Neuronal stem cell (in vitro differentiated cells): ENCODE data around the gene EBLN2.
A peak's percentile ranks its signal among the peaks of the same experiment; 100 is the strongest.

Experiments used
- DNase-seq: peaks from one replicate; pipeline ENCODE4 v3.0.0-alpha.2; 2013; ENCODE audit warnings: low spot score
- H2AFZ ChIP-seq: one replicate; pipeline ENCODE4 v1.6.1; 2013; ENCODE audit warnings: mild to moderate bottlenecking, low read length, inconsistent platforms
- H2AK5ac ChIP-seq: 2 replicates; pipeline ENCODE4 v1.6.1; 2013; ENCODE audit warnings: low read depth, mild to moderate bottlenecking, inconsistent platforms, low read length, moderate library complexity, mixed read lengths
- H2BK120ac ChIP-seq: 2 replicates; pipeline ENCODE4 v1.6.1; 2013; ENCODE audit warnings: low read depth, mild to moderate bottlenecking, inconsistent platforms, low read length, moderate library complexity, mixed read lengths
- H2BK12ac ChIP-seq: one replicate; pipeline ENCODE4 v1.6.1; 2013; ENCODE audit warnings: low read length, inconsistent platforms
- H2BK15ac ChIP-seq: 2 replicates; pipeline ENCODE4 v1.6.1; 2013; ENCODE audit warnings: mild to moderate bottlenecking, low read length, inconsistent platforms, mixed read lengths
- H2BK5ac ChIP-seq: one replicate; pipeline ENCODE4 v1.6.1; 2013; ENCODE audit warnings: inconsistent platforms, mild to moderate bottlenecking, low read length, moderate library complexity
- H3K14ac ChIP-seq: one replicate; pipeline ENCODE4 v1.6.1; 2013; ENCODE audit warnings: low read length, inconsistent platforms
- H3K18ac ChIP-seq: 2 replicates; pipeline ENCODE4 v1.6.1; 2013; ENCODE audit warnings: low read length, inconsistent platforms
- H3K23ac ChIP-seq: 2 replicates; pipeline ENCODE4 v1.6.1; 2013; ENCODE audit warnings: low read depth, mild to moderate bottlenecking, mixed read lengths, low read length, inconsistent platforms; ENCODE audit not compliant: poor library complexity
- H3K27ac ChIP-seq: replicated peaks from 3 replicates; pipeline ENCODE4 v1.5.1; 2013; ENCODE audit warnings: low read length, inconsistent platforms
- H3K27me3 ChIP-seq, 3 experiments: 2 replicates each; pipeline ENCODE4 v1.6.1; 2013; ENCODE audit warnings: low read length in 3 of 3, mild to moderate bottlenecking in 2 of 3, inconsistent platforms in 1 of 3, low read depth in 1 of 3, mixed read lengths in 1 of 3, moderate library complexity in 1 of 3; ENCODE audit not compliant: control insufficient read depth in 3 of 3, insufficient read depth in 3 of 3
- H3K36me3 ChIP-seq, 2 donors: replicated peaks in 1 of 2; 2 replicates each; pipeline ENCODE4 v1.6.1; 2013; ENCODE audit warnings: low read length in 2 of 2; ENCODE audit not compliant: control insufficient read depth in 2 of 2, insufficient read depth in 2 of 2
- H3K4ac ChIP-seq: 2 replicates; pipeline ENCODE4 v1.6.1; 2013; ENCODE audit warnings: inconsistent platforms, mild to moderate bottlenecking, low read length, moderate library complexity
- H3K4me1 ChIP-seq, 2 donors: 1 replicate in 1 of 2; 2 replicates in 1 of 2; pipeline ENCODE4 v1.6.1; 2013; ENCODE audit warnings: low read length in 2 of 2, low read depth in 1 of 2; ENCODE audit not compliant: control insufficient read depth in 2 of 2, insufficient read depth in 1 of 2
- H3K4me2 ChIP-seq: one replicate; pipeline ENCODE4 v1.6.1; 2013; ENCODE audit warnings: mild to moderate bottlenecking, low read length, inconsistent platforms; ENCODE audit not compliant: insufficient read depth, poor library complexity, severe bottlenecking
- H3K4me3 ChIP-seq, 2 donors: 2 replicates each; pipeline ENCODE4 v1.5.1; 2013; ENCODE audit warnings: low read length in 2 of 2, mild to moderate bottlenecking in 2 of 2, inconsistent platforms in 1 of 2, moderate library complexity in 1 of 2
- H3K79me1 ChIP-seq: one replicate; pipeline ENCODE4 v1.6.1; 2013; ENCODE audit warnings: low read depth, mild to moderate bottlenecking, inconsistent platforms, low read length, moderate library complexity
- H3K9ac ChIP-seq: one replicate; pipeline ENCODE4 v1.6.1; 2013; ENCODE audit warnings: mild to moderate bottlenecking, low read depth, low read length, inconsistent platforms; ENCODE audit not compliant: poor library complexity
- H3K9me3 ChIP-seq, 2 donors: replicated peaks in 1 of 2; 2 replicates each; pipeline versions ENCODE3 to v1.6.1; 2013; ENCODE audit warnings: low read length in 2 of 2, mild to moderate bottlenecking in 2 of 2, inconsistent platforms in 1 of 2, low read depth in 1 of 2, mixed read lengths in 1 of 2, moderate library complexity in 1 of 2; ENCODE audit not compliant: control insufficient read depth in 2 of 2, insufficient read depth in 1 of 2
- H4K8ac ChIP-seq: one replicate; pipeline ENCODE4 v1.6.1; 2013; ENCODE audit warnings: low read depth, mild to moderate bottlenecking, inconsistent platforms, low read length, moderate library complexity
- H4K91ac ChIP-seq: one replicate; pipeline ENCODE4 v1.6.1; 2013; ENCODE audit warnings: low read length, low read depth, mild to moderate bottlenecking, inconsistent platforms; ENCODE audit not compliant: poor library complexity
- WGBS, 2 donors: extraction: QIAGEN DNeasy Blood & Tissue Kit; methylation state at CpG; one replicate each; pipeline ENCODE4 v1.1.7; 2013; ENCODE audit warnings: missing lambda C conversion rate in 2 of 2, mixed read lengths in 1 of 2; ENCODE audit not compliant: insufficient read length in 2 of 2, insufficient replicate concordance in 1 of 2; ENCODE audit errors: extremely low coverage in 2 of 2; 5-methylcytosine and 5-hydroxymethylcytosine counted together

EBLN2 gene

DNA sequence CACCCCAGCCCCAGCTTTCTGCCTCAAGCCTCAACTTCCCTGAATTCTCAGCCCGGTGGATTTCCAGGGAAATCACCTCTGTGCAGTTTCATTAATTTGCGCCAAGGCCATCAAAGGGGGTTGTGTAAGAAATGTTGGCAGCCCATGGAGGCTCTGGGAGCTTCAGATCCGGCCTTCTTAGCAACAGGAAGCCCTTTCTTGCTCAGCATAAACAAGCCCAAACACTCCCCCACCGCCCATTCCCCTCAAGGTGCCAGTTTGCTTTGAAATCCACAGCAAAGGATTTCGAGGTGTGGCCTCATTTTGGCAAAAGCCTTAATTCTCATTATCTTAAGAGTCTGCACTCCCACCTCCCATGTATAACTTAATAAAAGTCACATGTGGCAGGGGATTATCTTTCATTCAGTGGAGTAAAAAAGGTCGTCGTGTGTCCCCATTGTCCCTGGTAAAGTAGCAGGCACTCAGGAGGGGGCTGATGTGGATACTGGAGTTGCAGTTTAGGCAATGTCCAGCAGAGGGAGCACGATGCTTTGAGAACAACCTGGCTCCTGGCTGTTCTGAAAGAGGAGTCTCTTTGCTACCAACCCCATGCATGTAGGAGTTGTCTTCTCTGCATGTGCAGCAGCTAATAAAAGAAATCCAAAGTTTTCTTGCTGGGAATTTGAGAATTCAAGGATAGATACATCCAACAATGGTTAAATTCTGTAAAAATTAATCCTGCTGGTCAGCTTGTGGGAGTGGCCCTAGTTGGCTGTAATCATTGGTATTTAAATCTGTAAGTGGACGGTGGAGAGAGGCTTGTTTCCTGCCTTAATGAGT lies 39.5 kb downstream of the EBLN2 start:
- H2AFZ ChIP-seq: peak overlapping the region; percentile 50
- no peak overlapping the region for H2BK12ac ChIP-seq
- H2BK15ac ChIP-seq: no peak overlapping the region
- H3K36me3 ChIP-seq: no peaks in the 10 kb centered on the region
- H3K14ac ChIP-seq: no peak overlapping the region
- no CpG with 5 or more reads among the region's 9 CpGs for WGBS, 2 donors
- no peak overlapping the region for H4K8ac ChIP-seq
- H3K18ac ChIP-seq: no peak overlapping the region
- H2BK5ac ChIP-seq: no peak overlapping the region
- no peak overlapping the region for H4K91ac ChIP-seq
- peak; percentile 91 for DNase-seq
- H3K9me3 ChIP-seq: peaks cover 2 to 3% of the 10 kb centered on the region in 2 donors
- no peak overlapping the region for H3K4ac ChIP-seq
- no peak overlapping the region for H3K23ac ChIP-seq
- no peak overlapping the region for H2BK120ac ChIP-seq
- H2AK5ac ChIP-seq: no peak overlapping the region
- peaks cover 0 to 6% (median 0%) of the 10 kb centered on the region in 3 experiments for H3K27me3 ChIP-seq
- no peak overlapping the region for H3K4me3 ChIP-seq
- H3K79me1 ChIP-seq: no peaks in the 10 kb centered on the region
- no peak overlapping the region for H3K4me2 ChIP-seq
- H3K4me1 ChIP-seq: peaks cover 0 to 3% of the 10 kb centered on the region in 2 donors
- no peak overlapping the region for H3K9ac ChIP-seq
- no peak overlapping the region for H3K27ac ChIP-seq

DNA sequence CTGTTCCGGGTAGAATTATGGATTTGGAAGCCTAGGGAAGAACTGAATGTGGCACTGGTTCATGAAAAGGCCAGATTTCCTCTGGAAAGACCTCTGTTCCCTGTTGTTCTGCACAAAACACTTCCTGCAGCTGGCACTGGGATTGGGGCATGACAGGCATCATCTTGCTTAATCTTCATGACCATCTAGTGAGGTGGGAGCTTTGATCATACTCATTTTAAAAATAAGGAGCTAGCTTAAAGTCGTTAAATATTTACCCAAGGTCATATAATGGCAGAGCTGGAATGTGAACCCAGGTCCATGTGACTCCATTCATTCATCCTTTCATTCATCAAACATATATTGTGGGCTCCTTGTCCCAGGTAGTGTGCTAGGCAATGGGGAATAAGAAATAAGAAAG lies 40.4 kb downstream of the EBLN2 start:
- Histone ChIP-seq H3K79me1 (no peaks in the 10 kb centered on the region), H3K18ac (no peak overlapping the region), H3K4me1 (peaks cover 0 to 3% of the 10 kb centered on the region in 2 donors), H2BK120ac (no peak overlapping the region), H3K4me3 (no peak overlapping the region), H3K4ac (no peak overlapping the region), H2AK5ac (no peak overlapping the region), H4K8ac (no peak overlapping the region), H2AFZ (no peak overlapping the region), H2BK15ac (no peak overlapping the region), H2BK12ac (no peak overlapping the region), H4K91ac (no peak overlapping the region), H3K27me3 (peaks cover 0 to 6% (median 0%) of the 10 kb centered on the region in 3 experiments), H3K36me3 (no peaks in the 10 kb centered on the region), H2BK5ac (no peak overlapping the region), H3K4me2 (no peak overlapping the region), H3K9me3 (peaks cover 2 to 3% of the 10 kb centered on the region in 2 donors), H3K14ac (no peak overlapping the region), H3K27ac (no peak overlapping the region), H3K23ac (no peak overlapping the region), H3K9ac (no peak overlapping the region)
- DNase-seq: no peak
- WGBS, 2 donors: no CpG with 5 or more reads among the region's 2 CpGs

DNA sequence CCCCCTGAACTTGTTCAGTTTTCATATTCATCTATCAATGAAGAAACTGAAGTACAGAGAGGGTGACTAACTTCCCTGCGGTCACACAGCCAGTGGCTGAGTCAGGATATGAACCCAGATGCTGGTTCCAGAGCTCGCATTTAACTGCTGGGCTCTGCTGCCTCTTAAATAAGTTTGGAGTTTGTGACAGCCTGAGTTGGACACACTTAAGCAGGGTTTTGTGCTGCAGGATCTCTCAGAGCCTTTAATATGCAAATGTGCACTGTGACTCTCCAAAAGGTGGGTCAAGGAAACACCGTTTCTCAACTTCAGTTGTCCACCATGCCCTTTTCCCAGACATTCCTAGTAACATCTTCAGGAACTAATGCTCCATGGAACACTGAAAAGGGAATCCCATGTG lies 45.8 kb downstream of the EBLN2 start:
- no peak overlapping the region for H4K91ac ChIP-seq
- no peak overlapping the region for H3K4ac ChIP-seq
- H2AK5ac ChIP-seq: no peak overlapping the region
- H3K4me2 ChIP-seq: no peak overlapping the region
- no peaks in the 10 kb centered on the region for H3K79me1 ChIP-seq
- no peak for DNase-seq
- H2BK15ac ChIP-seq: no peak overlapping the region
- H3K27ac ChIP-seq: no peak overlapping the region
- no peak overlapping the region for H3K9ac ChIP-seq
- H3K18ac ChIP-seq: no peak overlapping the region
- no CpG with 5 or more reads among the region's 3 CpGs for WGBS, 2 donors
- no peaks in the 10 kb centered on the region for H3K9me3 ChIP-seq
- H4K8ac ChIP-seq: no peak overlapping the region
- H2AFZ ChIP-seq: no peak overlapping the region
- no peak overlapping the region for H3K23ac ChIP-seq
- no peaks in the 10 kb centered on the region for H3K36me3 ChIP-seq
- no peak overlapping the region for H3K14ac ChIP-seq
- H2BK5ac ChIP-seq: no peak overlapping the region
- H2BK12ac ChIP-seq: no peak overlapping the region
- no peak overlapping the region for H3K4me3 ChIP-seq
- H3K4me1 ChIP-seq: no peaks in the 10 kb centered on the region
- H3K27me3 ChIP-seq: no peaks in the 10 kb centered on the region
- no peak overlapping the region for H2BK120ac ChIP-seq

DNA sequence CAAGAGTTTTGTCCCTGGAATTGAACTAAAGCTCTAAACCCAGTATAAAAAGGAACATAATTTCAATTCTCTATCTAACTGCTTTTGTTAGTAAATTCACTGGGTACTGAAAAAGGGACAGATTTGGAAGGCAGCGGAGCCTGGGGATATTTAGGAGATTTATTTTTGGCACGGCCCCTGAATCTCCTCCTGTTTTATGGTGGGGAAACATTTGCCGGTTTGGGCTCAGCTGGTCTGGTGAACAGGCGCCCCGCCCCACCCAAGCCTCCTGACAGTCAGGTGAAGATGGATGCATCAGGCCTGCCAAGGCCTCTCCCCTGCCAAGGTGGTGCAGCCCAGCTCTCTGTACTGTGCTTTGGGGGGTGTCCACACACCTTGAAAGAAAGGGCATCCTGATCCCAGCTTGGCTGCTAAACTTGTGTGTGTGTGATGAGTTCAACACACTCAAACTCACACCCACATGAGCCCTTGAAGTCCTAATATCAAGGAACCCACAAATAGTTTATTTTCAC lies 46.3 kb downstream of the EBLN2 start:
- H3K23ac ChIP-seq: no peak overlapping the region
- H2AFZ ChIP-seq: no peak overlapping the region
- no peaks in the 10 kb centered on the region for H3K4me1 ChIP-seq
- no peak overlapping the region for H2BK5ac ChIP-seq
- H3K9ac ChIP-seq: no peak overlapping the region
- H2BK12ac ChIP-seq: no peak overlapping the region
- no peaks in the 10 kb centered on the region for H3K79me1 ChIP-seq
- no peak overlapping the region for H3K14ac ChIP-seq
- no peak overlapping the region for H2BK15ac ChIP-seq
- DNase-seq: no peak
- no peaks in the 10 kb centered on the region for H3K9me3 ChIP-seq
- H3K18ac ChIP-seq: no peak overlapping the region
- H3K27ac ChIP-seq: no peak overlapping the region
- H3K4me2 ChIP-seq: no peak overlapping the region
- no peak overlapping the region for H2AK5ac ChIP-seq
- no peaks in the 10 kb centered on the region for H3K36me3 ChIP-seq
- no peaks in the 10 kb centered on the region for H3K27me3 ChIP-seq
- H4K91ac ChIP-seq: no peak overlapping the region
- H2BK120ac ChIP-seq: no peak overlapping the region
- WGBS, 2 donors: no CpG with 5 or more reads among the region's 5 CpGs
- no peak overlapping the region for H3K4ac ChIP-seq
- H3K4me3 ChIP-seq: no peak overlapping the region
- H4K8ac ChIP-seq: no peak overlapping the region
